HG03039 (cell line): Measurements from ENCODE around the gene STARD3.

ENCODE experiments used
- ATAC-seq: cut with Tn5 transposase; IDR thresholded peaks from one replicate; pipeline ENCODE4 v1.9.1; 2021; ENCODE audit warnings: mild to moderate bottlenecking, moderate library complexity; ENCODE audit not compliant: unreplicated experiment

The STARD3 gene

DNA sequence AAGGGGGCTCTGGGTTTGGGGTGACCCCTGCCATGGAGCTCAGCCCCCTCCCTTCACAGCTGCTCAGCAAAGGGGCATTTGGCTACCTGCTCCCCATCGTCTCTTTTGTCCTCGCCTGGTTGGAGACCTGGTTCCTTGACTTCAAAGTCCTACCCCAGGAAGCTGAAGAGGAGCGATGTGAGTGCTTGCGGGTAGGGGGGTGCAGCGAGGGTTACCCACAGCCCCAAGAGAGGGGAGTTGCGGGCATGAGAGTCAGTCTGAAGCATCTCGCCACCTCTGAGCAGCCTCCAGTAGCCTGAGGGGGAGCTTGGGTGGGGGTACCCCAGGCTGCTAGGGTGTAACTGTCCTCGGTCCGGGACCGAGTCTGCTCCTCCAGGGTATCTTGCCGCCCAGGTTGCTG, 21.4 kb downstream of the STARD3 start:
- no peak for ATAC-seq

DNA sequence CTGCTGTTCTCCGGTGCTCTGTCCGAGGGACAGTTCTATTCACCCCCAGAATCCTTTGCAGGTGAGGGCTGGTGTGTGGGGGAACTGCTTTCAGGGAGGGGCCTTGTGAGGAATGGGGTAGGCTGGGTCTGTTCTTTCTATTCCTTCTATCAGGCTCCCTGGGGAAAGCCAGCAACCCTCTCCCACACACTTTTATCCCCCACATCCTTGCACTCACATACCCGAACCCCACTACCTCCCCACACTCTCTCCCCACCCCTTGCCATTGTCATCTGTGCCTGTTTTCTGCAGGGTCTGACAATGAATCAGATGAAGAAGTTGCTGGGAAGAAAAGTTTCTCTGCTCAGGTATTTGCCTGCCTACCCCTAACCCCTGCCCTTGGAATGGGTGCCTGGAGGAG, 21.8 kb downstream of the STARD3 start:
- no peak for ATAC-seq

DNA sequence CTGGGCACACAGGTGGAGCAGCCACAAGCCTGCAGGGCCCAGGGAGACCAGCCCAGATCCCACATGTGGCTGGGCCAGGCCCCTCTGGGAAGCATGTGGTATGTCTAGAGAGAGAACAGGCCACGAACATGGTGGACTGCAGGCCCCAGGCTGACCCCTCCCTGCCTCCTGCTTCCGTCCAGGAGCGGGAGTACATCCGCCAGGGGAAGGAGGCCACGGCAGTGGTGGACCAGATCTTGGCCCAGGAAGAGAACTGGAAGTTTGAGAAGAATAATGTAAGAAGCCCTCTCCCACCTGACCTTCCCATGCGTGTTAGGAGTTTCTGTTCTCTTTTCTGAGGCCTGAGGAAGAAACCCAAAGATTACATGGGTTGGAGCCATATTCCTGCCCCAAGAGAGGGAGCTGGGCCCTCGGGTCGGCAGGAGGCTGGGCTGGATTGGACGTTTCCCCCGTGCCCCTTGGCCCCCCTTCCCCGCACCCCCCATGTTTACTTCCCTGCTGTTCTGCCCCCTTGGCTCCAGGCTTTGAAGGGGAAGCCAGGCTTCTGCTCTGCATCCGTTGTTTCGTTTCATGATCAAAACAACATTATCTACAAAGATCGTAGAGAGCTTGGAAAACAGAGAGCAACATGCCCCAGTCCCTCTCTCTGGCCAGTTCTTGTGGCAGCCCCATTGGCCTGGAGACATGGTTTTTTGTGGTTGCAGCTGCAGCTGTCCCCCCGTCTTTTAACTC, 22.5 kb downstream of the STARD3 start:
- no peak for ATAC-seq

DNA sequence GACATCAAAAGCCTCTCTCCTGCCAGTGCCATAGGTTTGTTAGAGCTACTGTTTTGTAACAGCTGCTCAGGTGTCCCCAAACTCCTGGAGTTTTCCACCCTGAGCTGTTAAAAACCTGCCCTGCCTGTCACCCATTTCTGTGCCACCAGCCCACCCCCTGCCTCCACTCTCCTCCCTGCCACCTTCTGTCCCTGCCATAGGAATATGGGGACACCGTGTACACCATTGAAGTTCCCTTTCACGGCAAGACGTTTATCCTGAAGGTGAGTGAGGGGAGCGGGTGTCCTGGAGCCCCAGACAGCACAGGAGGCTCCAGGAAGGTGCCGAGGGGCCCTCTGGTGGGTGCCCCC, 23.0 kb downstream of the STARD3 start:
- no peak for ATAC-seq

DNA sequence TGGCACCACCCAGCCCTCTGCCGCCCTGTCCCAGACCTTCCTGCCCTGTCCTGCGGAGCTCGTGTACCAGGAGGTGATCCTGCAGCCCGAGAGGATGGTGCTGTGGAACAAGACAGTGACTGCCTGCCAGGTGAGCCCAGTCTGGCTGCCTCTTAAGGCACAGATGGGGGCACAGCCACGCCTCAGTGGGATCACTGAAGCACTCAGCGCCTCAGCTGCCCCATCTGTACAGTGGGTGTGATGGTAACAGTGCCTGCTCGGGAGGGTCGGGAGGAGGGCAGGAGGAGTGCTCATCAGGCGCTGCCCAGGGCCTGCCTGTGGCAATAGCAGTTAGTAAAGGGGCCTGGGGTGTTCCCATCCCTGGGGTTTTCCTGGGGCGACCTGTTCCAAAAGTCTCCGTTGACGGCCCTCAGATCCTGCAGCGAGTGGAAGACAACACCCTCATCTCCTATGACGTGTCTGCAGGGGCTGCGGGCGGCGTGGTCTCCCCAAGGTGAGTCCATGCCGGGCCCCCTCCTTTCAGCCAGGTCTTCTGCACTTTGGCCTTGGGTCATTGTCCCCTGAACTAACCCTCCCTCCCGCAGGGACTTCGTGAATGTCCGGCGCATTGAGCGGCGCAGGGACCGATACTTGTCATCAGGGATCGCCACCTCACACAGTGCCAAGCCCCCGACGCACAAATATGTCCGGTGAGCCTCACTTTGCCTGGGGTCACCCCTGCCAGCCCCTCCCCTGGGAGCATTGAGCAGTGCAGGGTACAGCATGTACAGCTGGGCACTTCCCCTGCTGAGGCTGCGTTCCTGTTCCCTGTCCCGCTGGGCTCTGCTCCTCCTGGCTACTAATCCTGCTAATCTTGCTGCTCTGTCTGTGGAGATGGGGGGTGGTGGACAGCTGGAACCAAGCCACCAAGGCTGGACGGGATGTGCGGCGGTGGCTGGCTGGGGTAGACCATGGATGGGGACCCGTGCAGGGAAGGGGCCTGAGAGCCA, 23.7 kb downstream of the STARD3 start:
- no peak for ATAC-seq

DNA sequence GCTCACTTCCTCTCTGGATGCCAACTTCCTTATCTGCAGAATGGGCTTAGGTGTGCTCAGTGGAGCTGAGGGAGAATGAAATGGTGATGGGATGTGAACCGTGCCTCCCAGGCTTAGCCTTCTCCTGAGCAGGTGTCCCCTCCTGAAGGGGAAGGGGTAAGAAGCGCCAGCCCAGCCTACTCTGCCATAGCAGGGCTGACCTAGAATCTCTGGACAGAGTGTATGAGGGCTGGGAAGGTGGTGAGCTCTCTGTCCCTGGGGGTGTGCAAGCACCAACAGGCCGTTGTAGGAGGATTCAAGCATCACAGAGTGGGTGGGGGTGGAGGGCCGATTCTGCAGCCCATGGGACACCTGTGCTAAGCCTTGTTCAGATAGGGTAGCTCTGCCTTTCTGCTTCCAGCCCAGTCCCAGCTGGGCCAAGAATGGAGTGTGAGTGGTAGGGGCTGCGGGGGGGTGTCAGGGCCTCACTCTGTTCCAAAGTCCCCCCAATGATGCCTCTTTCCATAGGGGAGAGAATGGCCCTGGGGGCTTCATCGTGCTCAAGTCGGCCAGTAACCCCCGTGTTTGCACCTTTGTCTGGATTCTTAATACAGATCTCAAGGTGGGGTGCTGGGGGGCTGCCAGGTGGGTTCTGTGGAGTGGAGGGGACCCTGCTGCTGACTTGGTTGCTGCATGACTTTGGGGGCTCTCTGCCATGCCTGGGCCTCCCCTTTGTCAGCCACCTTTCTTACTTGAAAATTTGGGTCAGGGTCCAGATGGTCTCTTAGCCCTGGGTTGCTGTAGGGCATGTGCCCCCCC, 25.0 kb downstream of the STARD3 start:
- no peak for ATAC-seq

DNA sequence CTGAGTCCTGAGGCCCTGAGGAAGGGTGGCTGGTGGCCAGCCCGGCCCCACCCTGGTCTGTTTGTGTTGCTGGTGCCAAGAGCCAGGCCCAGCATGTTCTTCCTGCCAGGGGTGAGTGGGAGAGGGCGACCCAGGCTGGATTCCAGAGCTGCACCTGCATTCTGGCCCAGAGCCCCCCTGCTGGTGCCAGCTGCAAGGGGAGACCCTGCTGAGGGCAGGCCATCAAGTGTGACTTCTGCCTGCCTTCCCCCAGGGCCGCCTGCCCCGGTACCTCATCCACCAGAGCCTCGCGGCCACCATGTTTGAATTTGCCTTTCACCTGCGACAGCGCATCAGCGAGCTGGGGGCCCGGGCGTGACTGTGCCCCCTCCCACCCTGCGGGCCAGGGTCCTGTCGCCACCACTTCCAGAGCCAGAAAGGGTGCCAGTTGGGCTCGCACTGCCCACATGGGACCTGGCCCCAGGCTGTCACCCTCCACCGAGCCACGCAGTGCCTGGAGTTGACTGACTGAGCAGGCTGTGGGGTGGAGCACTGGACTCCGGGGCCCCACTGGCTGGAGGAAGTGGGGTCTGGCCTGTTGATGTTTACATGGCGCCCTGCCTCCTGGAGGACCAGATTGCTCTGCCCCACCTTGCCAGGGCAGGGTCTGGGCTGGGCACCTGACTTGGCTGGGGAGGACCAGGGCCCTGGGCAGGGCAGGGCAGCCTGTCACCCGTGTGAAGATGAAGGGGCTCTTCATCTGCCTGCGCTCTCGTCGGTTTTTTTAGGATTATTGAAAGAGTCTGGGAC, 25.8 kb downstream of the STARD3 start:
- ATAC-seq, result no peak

DNA sequence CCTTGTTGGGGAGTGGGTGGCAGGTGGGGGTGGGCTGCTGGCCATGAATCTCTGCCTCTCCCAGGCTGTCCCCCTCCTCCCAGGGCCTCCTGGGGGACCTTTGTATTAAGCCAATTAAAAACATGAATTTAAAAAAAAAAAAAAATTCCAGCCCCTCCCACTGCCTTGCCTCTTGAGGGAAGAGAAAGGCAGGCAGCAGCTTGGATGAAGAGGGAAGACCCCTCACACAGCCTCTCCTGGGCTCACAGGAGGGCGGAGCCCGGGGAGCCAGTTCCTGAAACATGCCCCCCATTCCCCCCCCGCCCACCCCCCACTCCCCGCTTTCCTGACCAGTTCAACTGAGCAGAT, 26.4 kb downstream of the STARD3 start:
- no peak for ATAC-seq

DNA sequence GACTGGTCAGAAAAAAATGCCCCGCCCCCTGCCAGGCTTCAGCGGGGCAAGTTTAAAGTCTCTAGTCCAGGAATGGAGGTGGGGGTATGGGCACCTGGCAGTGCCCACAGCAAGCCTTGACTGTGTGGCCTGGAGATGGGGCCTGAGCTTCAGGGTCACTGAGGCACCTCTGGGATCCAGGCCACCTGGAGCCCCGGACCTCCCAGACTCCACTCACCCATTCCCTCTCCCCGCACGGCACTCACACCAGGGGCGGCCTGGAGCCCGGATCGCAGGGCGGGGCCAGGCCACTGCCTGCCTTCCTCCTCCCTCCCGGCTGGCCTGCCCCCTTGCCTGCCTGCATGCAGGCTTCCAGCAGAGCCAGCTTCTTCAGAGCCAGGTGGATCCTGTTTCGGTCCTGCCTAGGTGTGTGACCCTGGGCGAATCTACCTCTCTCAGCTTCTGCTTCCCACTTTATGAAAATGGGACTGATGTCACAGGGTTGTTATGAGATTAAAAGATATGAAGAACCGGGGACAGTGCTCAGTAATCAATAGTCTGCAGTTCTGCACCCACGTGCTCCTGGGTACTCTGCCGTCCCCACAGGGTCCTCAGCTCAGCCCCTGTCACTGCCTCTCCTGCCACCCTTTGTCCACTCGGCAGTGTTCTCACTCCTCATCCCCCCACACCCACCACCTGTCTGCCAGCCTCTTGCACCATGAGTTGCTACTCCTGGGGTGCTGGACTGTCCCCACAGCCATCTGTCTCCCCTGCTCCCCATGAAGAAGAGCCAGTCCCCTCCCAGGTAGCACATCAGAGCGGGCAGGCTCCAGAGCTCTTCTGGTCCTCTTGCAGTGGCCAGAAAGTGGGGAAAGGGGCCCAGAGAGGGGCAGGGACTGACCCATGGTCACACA, 27.0 kb downstream of the STARD3 start:
- no peak for ATAC-seq

DNA sequence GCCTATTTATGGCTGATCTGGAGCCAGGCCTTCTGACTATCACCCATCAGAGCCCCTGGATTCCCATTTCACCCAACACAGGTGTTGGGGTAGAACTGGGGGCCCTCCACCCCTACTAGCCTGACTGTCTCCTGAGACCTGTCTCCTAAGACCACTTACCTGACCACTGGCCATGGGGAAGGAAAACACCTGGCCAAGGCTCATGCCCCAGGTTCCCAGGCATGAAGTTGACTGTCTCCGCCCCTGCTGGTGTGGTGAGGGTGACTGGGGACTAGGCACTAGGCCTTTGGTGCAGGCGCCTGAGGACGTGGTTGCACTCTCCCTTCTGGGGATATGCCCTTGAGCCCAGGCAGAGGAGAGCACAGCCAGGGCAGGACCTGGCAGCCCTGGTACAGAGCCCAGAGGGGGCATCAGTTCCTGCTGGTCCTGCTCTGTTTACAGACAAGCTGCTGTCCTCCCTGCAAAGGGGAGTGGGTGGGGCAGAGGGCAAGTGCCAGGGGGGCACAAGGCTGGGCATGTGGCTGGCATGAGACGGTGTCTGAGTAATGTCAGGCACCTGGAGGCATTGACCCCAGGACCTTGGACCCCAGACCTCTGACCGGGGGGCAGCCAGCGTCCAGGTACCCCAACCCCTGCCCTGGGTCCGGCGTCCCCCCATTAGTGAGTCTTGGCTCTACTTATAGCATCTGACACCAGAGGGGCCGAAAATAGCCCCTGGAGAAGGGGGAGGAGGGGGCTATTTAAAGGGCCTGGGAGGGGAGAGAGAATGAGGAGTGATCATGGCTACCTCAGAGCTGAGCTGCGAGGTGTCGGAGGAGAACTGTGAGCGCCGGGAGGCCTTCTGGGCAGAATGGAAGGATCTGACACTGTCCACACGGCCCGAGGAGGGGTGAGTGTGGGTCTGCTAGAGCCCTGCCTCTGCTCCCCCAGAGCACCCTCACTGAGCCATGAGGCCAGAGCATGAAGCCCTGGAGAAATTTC, 27.9 kb downstream of the STARD3 start, which contains the start of gene TCAP:
TCAP (plus strand) TSS at position 769 of the 981 bp plus-strand sequence; CDS start at position 780, 11 bp downstream.
- no peak for ATAC-seq

DNA sequence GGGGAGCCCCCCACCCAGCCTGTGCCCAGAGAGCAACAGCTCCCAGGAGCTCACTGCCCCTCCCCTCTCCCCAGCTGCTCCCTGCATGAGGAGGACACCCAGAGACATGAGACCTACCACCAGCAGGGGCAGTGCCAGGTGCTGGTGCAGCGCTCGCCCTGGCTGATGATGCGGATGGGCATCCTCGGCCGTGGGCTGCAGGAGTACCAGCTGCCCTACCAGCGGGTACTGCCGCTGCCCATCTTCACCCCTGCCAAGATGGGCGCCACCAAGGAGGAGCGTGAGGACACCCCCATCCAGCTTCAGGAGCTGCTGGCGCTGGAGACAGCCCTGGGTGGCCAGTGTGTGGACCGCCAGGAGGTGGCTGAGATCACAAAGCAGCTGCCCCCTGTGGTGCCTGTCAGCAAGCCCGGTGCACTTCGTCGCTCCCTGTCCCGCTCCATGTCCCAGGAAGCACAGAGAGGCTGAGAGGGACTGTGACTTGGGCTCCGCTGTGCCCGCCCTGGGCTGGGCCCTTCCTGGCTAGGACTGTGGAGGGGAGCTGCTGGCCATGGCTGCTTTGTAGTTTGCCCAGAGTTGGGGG, 28.8 kb downstream of the STARD3 start:
- ATAC-seq, result no peak

DNA sequence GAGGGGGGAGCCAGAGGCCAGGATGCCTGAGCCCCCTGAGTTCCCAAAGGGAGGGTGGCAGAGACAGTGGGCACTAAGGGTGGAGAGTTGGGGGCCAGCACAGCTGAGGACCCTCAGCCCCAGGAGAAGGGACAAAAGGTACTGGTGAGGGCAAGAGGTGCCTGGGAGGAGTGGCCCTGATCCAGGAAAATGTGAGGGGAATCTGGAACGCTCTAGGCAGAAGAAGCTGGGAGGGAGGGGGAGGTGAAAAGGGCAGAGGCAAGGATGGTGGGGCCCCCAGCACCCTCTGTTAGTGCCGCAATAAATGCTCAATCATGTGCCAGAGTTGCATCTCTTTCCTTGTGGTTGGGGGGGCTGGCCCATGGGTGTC, 29.3 kb downstream of the STARD3 start:
- ATAC-seq, result no peak

DNA sequence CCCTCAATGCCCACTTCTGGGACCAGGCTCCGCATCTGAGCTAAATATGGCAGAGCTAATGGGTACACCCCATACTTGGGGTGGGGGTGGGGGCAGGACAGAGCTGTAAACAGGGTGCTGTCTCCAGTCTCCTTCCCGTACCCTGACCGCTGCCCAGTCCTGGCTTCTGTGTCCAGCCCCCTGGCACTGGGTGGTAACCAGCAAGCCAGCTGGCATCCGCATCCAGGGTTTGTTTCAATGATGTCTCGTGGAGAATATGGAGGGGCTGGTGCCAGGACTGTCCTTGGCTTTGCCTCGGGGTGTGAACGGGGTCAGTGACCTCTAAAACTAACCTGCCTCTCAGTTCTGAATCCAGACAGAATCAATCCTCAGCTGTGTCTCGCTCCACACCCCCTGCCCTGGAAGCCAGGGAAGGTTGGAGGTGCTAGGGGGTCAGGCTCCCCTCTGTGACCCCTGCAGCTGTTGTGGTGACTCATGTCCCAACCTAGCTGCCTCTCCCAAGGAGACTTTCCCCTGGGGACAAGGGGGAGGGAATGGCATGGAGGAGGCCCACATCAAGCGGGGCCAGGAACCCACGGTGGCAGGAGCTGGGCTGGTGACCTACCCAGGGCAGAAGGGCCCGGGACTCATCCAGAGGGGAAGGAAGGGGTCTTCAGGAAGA, 29.8 kb downstream of the STARD3 start:
- ATAC-seq, result no peak

DNA sequence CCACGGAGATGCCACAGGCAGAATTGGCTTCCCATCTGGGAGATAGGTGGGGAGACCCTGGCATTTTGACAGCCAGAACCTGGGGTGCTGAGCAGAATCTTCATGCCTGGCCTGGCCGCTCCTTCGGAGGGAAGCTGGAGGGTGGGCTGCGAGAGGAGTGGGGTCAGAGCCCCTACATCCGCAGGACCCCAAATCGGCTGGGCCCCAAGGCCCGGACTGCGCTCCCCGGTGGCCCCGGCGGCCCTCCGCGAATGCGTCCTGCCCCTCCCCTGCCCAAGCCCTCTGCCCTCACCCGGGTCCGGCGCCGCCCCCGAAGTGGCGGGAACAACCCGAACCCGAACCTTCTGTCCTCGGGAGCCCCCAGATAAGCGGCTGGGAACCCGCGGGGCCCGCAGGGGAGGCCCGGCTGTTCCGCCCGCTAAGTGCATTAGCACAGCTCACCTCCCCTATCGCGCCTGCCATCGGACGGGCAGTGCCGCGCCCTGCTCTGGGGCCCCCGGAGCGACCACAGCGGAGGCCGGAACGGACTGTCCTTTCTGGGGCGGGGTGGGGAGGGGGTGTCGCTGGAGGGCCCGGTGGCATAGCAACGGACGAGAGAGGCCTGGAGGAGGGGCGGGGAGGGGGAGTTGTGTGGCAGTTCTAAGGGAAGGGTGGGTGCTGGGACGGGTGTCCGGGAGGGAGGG, 30.5 kb downstream of the STARD3 start:
- ATAC-seq, result no peak

DNA sequence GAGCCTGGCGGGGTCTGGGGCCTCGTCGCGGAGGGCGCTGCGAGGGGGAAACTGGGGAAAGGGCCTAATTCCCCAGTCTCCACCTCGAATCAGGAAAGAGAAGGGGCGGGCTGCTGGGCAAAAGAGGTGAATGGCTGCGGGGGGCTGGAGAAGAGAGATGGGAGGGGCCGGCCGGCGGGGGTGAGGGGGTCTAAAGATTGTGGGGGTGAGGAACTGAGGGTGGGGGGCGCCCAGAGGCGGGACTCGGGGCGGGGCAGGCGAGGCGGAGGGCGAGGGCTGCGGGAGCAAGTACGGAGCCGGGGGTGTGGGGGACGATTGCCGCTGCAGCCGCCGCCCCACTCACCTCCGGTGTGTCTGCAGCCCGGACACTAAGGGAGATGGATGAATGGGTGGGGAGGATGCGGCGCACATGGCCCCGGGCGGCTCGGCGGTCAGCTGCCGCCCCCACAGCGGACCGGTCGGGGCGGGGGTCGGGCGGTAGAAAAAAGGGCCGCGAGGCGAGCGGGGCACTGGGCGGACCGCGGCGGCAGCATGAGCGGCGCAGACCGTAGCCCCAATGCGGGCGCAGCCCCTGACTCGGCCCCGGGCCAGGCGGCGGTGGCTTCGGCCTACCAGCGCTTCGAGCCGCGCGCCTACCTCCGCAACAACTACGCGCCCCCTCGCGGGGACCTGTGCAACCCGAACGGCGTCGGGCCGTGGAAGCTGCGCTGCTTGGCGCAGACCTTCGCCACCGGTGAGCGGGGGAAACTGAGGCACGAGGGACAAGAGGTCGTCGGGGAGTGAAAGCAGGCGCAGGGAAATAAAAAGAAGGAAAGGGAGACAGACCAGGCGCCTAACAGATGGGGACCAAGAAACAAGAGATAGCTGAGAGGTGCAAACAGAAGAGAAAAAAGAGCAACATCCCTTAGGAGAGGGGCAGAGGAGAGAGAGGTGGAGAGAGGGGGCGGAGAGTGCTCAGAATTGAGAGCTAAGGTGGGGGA, 31.3 kb downstream of the STARD3 start, which contains the start of gene PNMT:
PNMT (plus strand) TSS at position 509 of the 980 bp plus-strand sequence; CDS start at position 532, 23 bp downstream.
- ATAC-seq, result no peak
